IMR-90 (cell line): ENCODE results near the gene NCOA3. TPM values are rescaled to one million over a fixed set of nuclear protein-coding genes. Genes with fewer than 3 reads are reported as not detected.

Source experiments
- ATAC-seq: fragments of 200-7000 bp; cut with Tn5 transposase; 2 replicates; pipeline ENCODE4 v1.9.1; 2020; ENCODE audit warnings: low read depth, mild to moderate bottlenecking, moderate library complexity
- BruUV-seq: library from RNA; stranded (reverse); fragments of 400-500 nt; replicated peaks from 2 replicates; lab custom pipeline; 2021; lab: Mats Ljungman, UMichigan
- CTCF ChIA-PET: fragments of 300-600 bp; formaldehyde crosslinking; extraction: SDS; loops from one replicate; lab custom pipeline; 2021; ENCODE audit warnings: antibody characterized with exemption; lab: Yijun Ruan, JAX
- POLR2A ChIA-PET: fragments of 300-600 bp; sonication (Branson Sonifier 250); formaldehyde crosslinking; loops from one replicate; lab custom pipeline; 2022; ENCODE audit warnings: antibody characterized with exemption; ENCODE audit not compliant: unreplicated experiment; lab: Charles Lee
- DNase-seq: peaks from one replicate; pipeline ENCODE4 v3.0.0; 2013
- H2AFZ ChIP-seq: replicated peaks from 2 replicates; pipeline ENCODE3; 2013; ENCODE audit warnings: low read length, mild to moderate bottlenecking; ENCODE audit not compliant: poor library complexity
- H2AK5ac ChIP-seq: 2 replicates; pipeline ENCODE4 v1.6.1; 2013; ENCODE audit warnings: low read depth, low read length, inconsistent platforms
- H2AK9ac ChIP-seq: replicated peaks from 2 replicates; pipeline ENCODE3; 2013; ENCODE audit warnings: mild to moderate bottlenecking, low read depth, low read length, moderate library complexity; ENCODE audit not compliant: poor library complexity
- H2BK120ac ChIP-seq: 2 replicates; pipeline ENCODE4 v1.6.1; 2013; ENCODE audit warnings: low read depth, low read length, inconsistent platforms
- H2BK15ac ChIP-seq: 3 replicates; pipeline ENCODE4 v1.6.1; 2013; ENCODE audit warnings: low read depth, low read length, inconsistent platforms
- H2BK20ac ChIP-seq: 2 replicates; pipeline ENCODE4 v1.6.1; 2013; ENCODE audit warnings: low read depth, mild to moderate bottlenecking, inconsistent platforms, low read length, moderate library complexity
- H2BK5ac ChIP-seq: 2 replicates; pipeline ENCODE4 v1.6.1; 2013; ENCODE audit warnings: mild to moderate bottlenecking, low read depth, low read length, inconsistent platforms; ENCODE audit not compliant: poor library complexity, severe bottlenecking
- H3K14ac ChIP-seq: replicated peaks from 2 replicates; pipeline ENCODE4 v1.6.1; 2013; ENCODE audit warnings: low read depth, low read length, inconsistent platforms
- H3K18ac ChIP-seq: 2 replicates; pipeline ENCODE4 v1.6.1; 2013; ENCODE audit warnings: low read depth, low read length, control low read depth
- H3K23ac ChIP-seq: 2 replicates; pipeline ENCODE4 v1.6.1; 2013; ENCODE audit warnings: low read depth, low read length, inconsistent platforms
- H3K27ac ChIP-seq: 2 replicates; pipeline ENCODE4 v1.5.1; 2013; ENCODE audit warnings: mild to moderate bottlenecking, control low read depth, low read length; ENCODE audit not compliant: insufficient read depth
- H3K27me3 ChIP-seq: 2 replicates; pipeline ENCODE4 v1.6.1; 2013; ENCODE audit warnings: low read length; ENCODE audit not compliant: control insufficient read depth, insufficient read depth
- H3K36me3 ChIP-seq: 2 replicates; pipeline ENCODE4 v1.6.1; 2013; ENCODE audit warnings: low read length, mixed read lengths; ENCODE audit not compliant: control insufficient read depth, insufficient read depth
- H3K4ac ChIP-seq: 2 replicates; pipeline ENCODE4 v1.6.1; 2013; ENCODE audit warnings: low read depth, low read length, inconsistent platforms
- H3K4me1 ChIP-seq: 2 replicates; pipeline ENCODE4 v1.6.1; 2013; ENCODE audit warnings: low read length, mixed read lengths; ENCODE audit not compliant: control insufficient read depth, insufficient read depth
- H3K4me2 ChIP-seq: 2 replicates; pipeline ENCODE4 v1.6.1; 2013; ENCODE audit warnings: low read depth, mild to moderate bottlenecking, control low read depth, low read length, moderate library complexity
- H3K4me3 ChIP-seq: 2 replicates; pipeline ENCODE4 v1.5.1; 2013; ENCODE audit warnings: low read depth, mild to moderate bottlenecking, control low read depth, low read length, moderate library complexity; ENCODE audit not compliant: insufficient read depth
- H3K56ac ChIP-seq: 2 replicates; pipeline ENCODE4 v1.6.1; 2013; ENCODE audit warnings: low read length, inconsistent platforms; ENCODE audit not compliant: insufficient read depth; ENCODE audit errors: extremely low read depth
- H3K79me1 ChIP-seq, 2 experiments: 2 replicates each; pipeline ENCODE4 v1.6.1; 2013; ENCODE audit warnings: low read length in 2 of 2, inconsistent platforms in 1 of 2, low read depth in 1 of 2
- H3K9ac ChIP-seq: 2 replicates; pipeline ENCODE4 v1.6.1; 2013; ENCODE audit warnings: low read depth, low read length, control low read depth
- H3K9me1 ChIP-seq: 2 replicates; pipeline ENCODE4 v1.6.1; 2013; ENCODE audit warnings: low read length, inconsistent platforms; ENCODE audit not compliant: insufficient read depth
- H3K9me3 ChIP-seq: 2 replicates; pipeline ENCODE4 v1.6.1; 2013; ENCODE audit warnings: low read length; ENCODE audit not compliant: control insufficient read depth, insufficient read depth
- H4K20me1 ChIP-seq: 2 replicates; pipeline ENCODE4 v1.6.1; 2013; ENCODE audit warnings: low read length, inconsistent platforms; ENCODE audit not compliant: insufficient read depth
- H4K5ac ChIP-seq: 2 replicates; pipeline ENCODE4 v1.6.1; 2013; ENCODE audit warnings: mild to moderate bottlenecking, low read depth, low read length, control low read depth
- H4K8ac ChIP-seq, 2 experiments: 2 replicates each; pipeline ENCODE4 v1.6.1; 2013; ENCODE audit warnings: low read depth in 2 of 2, low read length in 2 of 2, control low read depth in 1 of 2, inconsistent platforms in 1 of 2
- H4K91ac ChIP-seq: 2 replicates; pipeline ENCODE4 v1.6.1; 2013; ENCODE audit warnings: low read depth, low read length, inconsistent platforms; ENCODE audit not compliant: insufficient read depth
- BHLHE40 ChIP-seq: fragments of 150-350 bp; IDR thresholded peaks from 2 replicates; pipeline ENCODE4 v1.6.1; 2016; ENCODE audit warnings: mild to moderate bottlenecking, low read depth, low read length
- CEBPB ChIP-seq: IDR thresholded peaks from 2 replicates; pipeline ENCODE4 v1.6.1; 2012; ENCODE audit warnings: low read depth, low read length, improper control_type of control experiment
- CHD1 ChIP-seq: IDR thresholded peaks from 2 replicates; pipeline ENCODE4 v1.6.1; 2012; ENCODE audit warnings: low read depth, low read length, improper control_type of control experiment
- CTCF ChIP-seq: conservative IDR thresholded peaks from 2 replicates; pipeline ENCODE4 v1.5.1; 2012; ENCODE audit warnings: mild to moderate bottlenecking, low read depth, low read length, improper control_type of control experiment
- ELK1 ChIP-seq: fragments of 150-350 bp; IDR thresholded peaks from 2 replicates; pipeline ENCODE4 v1.6.1; 2016; ENCODE audit warnings: low read depth, mild to moderate bottlenecking, low read length, moderate library complexity, borderline replicate concordance
- FOS ChIP-seq: fragments of 150-350 bp; IDR thresholded peaks from 2 replicates; pipeline ENCODE4 v1.6.1; 2016; ENCODE audit warnings: low read depth, low read length
- MAFK ChIP-seq: IDR thresholded peaks from 2 replicates; pipeline ENCODE4 v1.6.1; 2012; ENCODE audit warnings: low read depth, low read length, improper control_type of control experiment
- MAZ ChIP-seq: IDR thresholded peaks from 2 replicates; pipeline ENCODE4 v1.6.1; 2012; ENCODE audit warnings: low read depth, mild to moderate bottlenecking, low read length, improper control_type of control experiment, moderate library complexity, borderline replicate concordance
- NFE2L2 ChIP-seq: fragments of 150-350 bp; IDR thresholded peaks from 2 replicates; pipeline ENCODE4 v1.6.1; 2016; ENCODE audit warnings: low read depth, mild to moderate bottlenecking, low read length
- POLR2A ChIP-seq: IDR thresholded peaks from 2 replicates; pipeline ENCODE4 v1.6.1; 2012; ENCODE audit warnings: mild to moderate bottlenecking, low read depth, low read length
- RAD21 ChIP-seq: IDR thresholded peaks from 2 replicates; pipeline ENCODE4 v1.6.1; 2012; ENCODE audit warnings: low read length, improper control_type of control experiment
- RCOR1 ChIP-seq: IDR thresholded peaks from 2 replicates; pipeline ENCODE4 v1.6.1; 2012; ENCODE audit warnings: mild to moderate bottlenecking, low read length, improper control_type of control experiment; ENCODE audit not compliant: insufficient replicate concordance
- RFX5 ChIP-seq: IDR thresholded peaks from 2 replicates; pipeline ENCODE4 v1.8.0; 2012; ENCODE audit warnings: low read depth, mild to moderate bottlenecking, low read length, moderate library complexity
- SMC3 ChIP-seq: fragments of 150-350 bp; IDR thresholded peaks from 2 replicates; pipeline ENCODE4 v1.6.1; 2016; ENCODE audit warnings: low read depth, mild to moderate bottlenecking, antibody characterized with exemption, low read length, moderate library complexity
- WGBS, 2 experiments: methylation state at CpG; one replicate each; pipeline versions ENCODE4 v1.1.5 to v1.1.7; 2013; ENCODE audit warnings: missing lambda C conversion rate in 2 of 2; ENCODE audit not compliant: insufficient read length in 1 of 2; ENCODE audit errors: extremely low coverage in 2 of 2; 5-methylcytosine and 5-hydroxymethylcytosine counted together
- dilution Hi-C: fragments of 300-500 bp; cut with HindIII; formaldehyde crosslinking; loops from one replicate; pipeline ENCODE4 v1.14.3; 2018; ENCODE audit warnings: low sequenced_read_pairs; ENCODE audit not compliant: unreplicated experiment
- in situ Hi-C: fragments of 300-500 bp; cut with MboI; formaldehyde crosslinking; loops from 3 replicates; pipeline ENCODE4 v1.14.3; 2019; ENCODE audit warnings: low sequenced_read_pairs, inconsistent platforms, mixed read lengths
- intact Hi-C: fragments of 100-400 bp; cut with micrococcal nuclease; formaldehyde crosslinking; loops from 2 replicates; pipeline ENCODE4 v1.10.0; 2022
- polyA plus RNA-seq, 3 experiments: library from polyadenylated mRNA; depleted of rRNA; stranded (reverse); fragments of >200 nt; gene quantifications; 2 replicates each; pipeline ENCODE4 v1.2.3, GENCODE V29; 2012; ENCODE audit warnings: low replicate concordance in 1 of 3
- total RNA-seq: library from RNA; depleted of rRNA; stranded (reverse); fragments of >200 nt; gene quantifications from 2 replicates; pipeline ENCODE4 v1.2.3, GENCODE V29; 2012
- TF ChIP-seq, protein P1 (sequence below): fragments of 150-350 bp; IDR thresholded peaks from 2 replicates; pipeline ENCODE4 v1.6.1; 2017; ENCODE audit warnings: mild to moderate bottlenecking, antibody characterized with exemption, low read length, low read depth

Gene NCOA3
- total and polyA plus RNA-seq, 2 of the 4 experiments (the other 2 are of a cell fraction), result 8.8 to 29.0 TPM

GRCh38 chr20:47464380-47465101 is 37.1 kb upstream of the NCOA3 start:
- H2AFZ ChIP-seq, result peak overlapping the region; percentile 6
- TF ChIP-seq CEBPB (peak; percentile 99), BHLHE40 (peak; percentile 45; the same call in 1 of the 2 replicates), CHD1 (no peak), FOS (peak; percentile 81), SMC3 (peak; percentile 36), NFE2L2 (no peak), ELK1 (no peak), RFX5 (no peak), CTCF (peak; percentile 64), RAD21 (peak; percentile 50), RCOR1 (peak; percentile 39), MAZ (no peak), MAFK (no peak), POLR2A (no peak)
- TF ChIP-seq, protein P1, sequence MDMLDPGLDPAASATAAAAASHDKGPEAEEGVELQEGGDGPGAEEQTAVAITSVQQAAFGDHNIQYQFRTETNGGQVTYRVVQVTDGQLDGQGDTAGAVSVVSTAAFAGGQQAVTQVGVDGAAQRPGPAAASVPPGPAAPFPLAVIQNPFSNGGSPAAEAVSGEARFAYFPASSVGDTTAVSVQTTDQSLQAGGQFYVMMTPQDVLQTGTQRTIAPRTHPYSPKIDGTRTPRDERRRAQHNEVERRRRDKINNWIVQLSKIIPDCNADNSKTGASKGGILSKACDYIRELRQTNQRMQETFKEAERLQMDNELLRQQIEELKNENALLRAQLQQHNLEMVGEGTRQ, result no peak

More at GRCh38 chr20:47464380-47465101, 37.1 kb upstream of the NCOA3 start:
- no peak overlapping the region for H3K9ac ChIP-seq
- no CpG with 5 or more reads among the region's 11 CpGs for WGBS, 2 experiments
- H2BK120ac ChIP-seq, result no peak overlapping the region
- POLR2A ChIA-PET, result interaction anchor here (0.6 kb wide), 1 partner anchor 76 kb away, joined by 13 read pairs; no protein-coding TSS in a partner anchor
- peaks cover 3% of the 10 kb centered on the region; the same call in 1 of the 2 replicates for H3K4me1 ChIP-seq
- H3K14ac ChIP-seq, result no peak overlapping the region
- H3K4me2 ChIP-seq, result peak overlapping the region; percentile 16
- DNase-seq (peak; percentile 99), ATAC-seq (peak; percentile 95)
- H2BK20ac ChIP-seq, result no peak overlapping the region
- dilution Hi-C loops, result no loop called here
- H3K56ac ChIP-seq, result no peak overlapping the region
- H4K5ac ChIP-seq, result no peak overlapping the region
- no peak overlapping the region for H3K27ac ChIP-seq
- no peak overlapping the region for H2AK5ac ChIP-seq
- H3K9me3 ChIP-seq, result no peaks in the 10 kb centered on the region
- no peak overlapping the region for H2BK5ac ChIP-seq
- H3K4me3 ChIP-seq, result no peak overlapping the region
- H3K4ac ChIP-seq, result no peak overlapping the region
- H4K91ac ChIP-seq, result no peak overlapping the region
- H3K9me1 ChIP-seq, result no peaks in the 10 kb centered on the region
- CTCF ChIA-PET, result no interaction called here
- H3K23ac ChIP-seq, result no peak overlapping the region
- H3K79me1 ChIP-seq, result no peaks in the 10 kb centered on the region
- H2BK15ac ChIP-seq, result no peak overlapping the region
- in situ Hi-C loops, result no loop called here
- no peaks in the 10 kb centered on the region for H4K20me1 ChIP-seq
- intact Hi-C loops, result no loop called here
- H3K36me3 ChIP-seq, result no peaks in the 10 kb centered on the region
- no peak overlapping the region for H4K8ac ChIP-seq
- H3K27me3 ChIP-seq, result no peaks in the 10 kb centered on the region
- H2AK9ac ChIP-seq, result no peak overlapping the region
- BruUV-seq, result no TSS peak
- peak overlapping the region; percentile 48; the same call in 1 of the 2 replicates for H3K18ac ChIP-seq
